OCI-LY3 (cell line): ENCODE data around the gene VPS72.
"Not testable (repeated sequence)": the region's sequence is repeated elsewhere in the genome, so short reads cannot be mapped to it uniquely, and the experiment has no call there.

Experiments
- H2AFZ ChIP-seq: fragments of 200-600, 300-600 bp; shearing (Covaris generic); 2 replicates; pipeline ENCODE4 v1.6.0; 2014; ENCODE audit warnings: antibody characterized with exemption, low read depth, low read length
- H3K27ac ChIP-seq: fragments of 200-600, 300-600 bp; sonication (generic); 2 replicates; pipeline ENCODE4 v1.5.1; 2014; ENCODE audit warnings: mild to moderate bottlenecking, low read length, moderate library complexity, mixed read lengths
- H3K27me3 ChIP-seq: fragments of 200-600, 300-600 bp; sonication (generic); 2 replicates; pipeline ENCODE4 v1.6.1; 2014; ENCODE audit warnings: low read depth, low read length, mixed read lengths
- H3K36me3 ChIP-seq: fragments of 200-600, 300-600 bp; sonication (generic); replicated peaks from 2 replicates; pipeline ENCODE3; 2014; ENCODE audit warnings: low read depth, low read length, mixed read lengths
- H3K4me1 ChIP-seq: fragments of 300-600, 200-600 bp; sonication (generic); 2 replicates; pipeline ENCODE4 v1.6.1; 2014; ENCODE audit warnings: low read length, mixed read lengths
- H3K4me2 ChIP-seq: fragments of 200-600, 300-600 bp; sonication (generic); 2 replicates; pipeline ENCODE4 v1.6.1; 2014; ENCODE audit warnings: low read length, mixed read lengths
- H3K4me3 ChIP-seq: fragments of 300-600, 200-600 bp; sonication (generic); 2 replicates; pipeline ENCODE4 v1.5.1; 2014; ENCODE audit warnings: antibody characterized with exemption, mild to moderate bottlenecking, low read length, moderate library complexity
- H3K79me2 ChIP-seq: fragments of 300-600, 200-600 bp; shearing (Covaris generic); 2 replicates; pipeline ENCODE4 v1.6.1; 2014; ENCODE audit warnings: mild to moderate bottlenecking, low read length, mixed read lengths
- H3K9ac ChIP-seq: fragments of 300-600, 200-600 bp; shearing (Covaris generic); 2 replicates; pipeline ENCODE4 v1.6.0; 2014; ENCODE audit warnings: mild to moderate bottlenecking, low read length, moderate library complexity
- H3K9me3 ChIP-seq: fragments of 200-600, 300-600 bp; shearing (Covaris generic); 2 replicates; pipeline ENCODE4 v1.6.1; 2014; ENCODE audit warnings: low read length, mixed read lengths; ENCODE audit not compliant: insufficient read depth
- H4K20me1 ChIP-seq: fragments of 200-600, 300-600 bp; sonication (generic); 2 replicates; pipeline ENCODE4 v1.6.1; 2016; ENCODE audit warnings: low read length, mixed read lengths; ENCODE audit not compliant: insufficient read depth
- EZH2phosphoT487 ChIP-seq: fragments of 200-600 bp; shearing (Covaris generic); IDR thresholded peaks from 2 replicates; pipeline ENCODE4 v1.6.1; 2018; ENCODE audit warnings: antibody characterized with exemption, mixed run types, low read depth
- TF ChIP-seq, protein P1 (sequence below): fragments of 200-600, 300-600 bp; sonication (generic); IDR thresholded peaks from 2 replicates; pipeline ENCODE4 v1.5.1; 2014; ENCODE audit warnings: antibody characterized with exemption, low read length, low read depth

VPS72 gene

GRCh38 chr1:151211972-151212705 lies 22.1 kb upstream of the VPS72 start:
- Histone ChIP-seq H3K36me3 (peaks cover 36% of the 10 kb centered on the region), H2AFZ (no peak overlapping the region), H3K4me2 (no peak overlapping the region), H3K79me2 (peaks cover 100% of the 10 kb centered on the region), H3K9ac (no peak overlapping the region), H3K27me3 (no peaks in the 10 kb centered on the region), H3K4me1 (peaks cover 16% of the 10 kb centered on the region), H3K27ac (peak overlapping the region; percentile 8; the same call in 1 of the 2 replicates), H3K9me3 (no peaks in the 10 kb centered on the region), H4K20me1 (peaks cover 46% of the 10 kb centered on the region), H3K4me3 (no peak overlapping the region)
- TF ChIP-seq, protein P1, sequence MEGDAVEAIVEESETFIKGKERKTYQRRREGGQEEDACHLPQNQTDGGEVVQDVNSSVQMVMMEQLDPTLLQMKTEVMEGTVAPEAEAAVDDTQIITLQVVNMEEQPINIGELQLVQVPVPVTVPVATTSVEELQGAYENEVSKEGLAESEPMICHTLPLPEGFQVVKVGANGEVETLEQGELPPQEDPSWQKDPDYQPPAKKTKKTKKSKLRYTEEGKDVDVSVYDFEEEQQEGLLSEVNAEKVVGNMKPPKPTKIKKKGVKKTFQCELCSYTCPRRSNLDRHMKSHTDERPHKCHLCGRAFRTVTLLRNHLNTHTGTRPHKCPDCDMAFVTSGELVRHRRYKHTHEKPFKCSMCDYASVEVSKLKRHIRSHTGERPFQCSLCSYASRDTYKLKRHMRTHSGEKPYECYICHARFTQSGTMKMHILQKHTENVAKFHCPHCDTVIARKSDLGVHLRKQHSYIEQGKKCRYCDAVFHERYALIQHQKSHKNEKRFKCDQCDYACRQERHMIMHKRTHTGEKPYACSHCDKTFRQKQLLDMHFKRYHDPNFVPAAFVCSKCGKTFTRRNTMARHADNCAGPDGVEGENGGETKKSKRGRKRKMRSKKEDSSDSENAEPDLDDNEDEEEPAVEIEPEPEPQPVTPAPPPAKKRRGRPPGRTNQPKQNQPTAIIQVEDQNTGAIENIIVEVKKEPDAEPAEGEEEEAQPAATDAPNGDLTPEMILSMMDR = no peak
- no peak for TF ChIP-seq EZH2phosphoT487

GRCh38 chr1:151210830-151211229 lies 20.8 kb upstream of the VPS72 start:
- Histone ChIP-seq H3K36me3 (peaks cover 39% of the 10 kb centered on the region), H2AFZ (no peak overlapping the region), H3K9me3 (no peaks in the 10 kb centered on the region), H4K20me1 (peaks cover 43% of the 10 kb centered on the region), H3K27me3 (no peaks in the 10 kb centered on the region), H3K79me2 (peaks cover 100% of the 10 kb centered on the region), H3K9ac (no peak overlapping the region), H3K4me2 (no peak overlapping the region), H3K4me1 (peaks cover 16% of the 10 kb centered on the region), H3K27ac (no peak overlapping the region), H3K4me3 (no peak overlapping the region)
- TF ChIP-seq, protein P1 = no peak
- no peak for TF ChIP-seq EZH2phosphoT487

GRCh38 chr1:151205381-151205965 lies 15.5 kb upstream of the VPS72 start:
- H3K9me3 ChIP-seq, H3K27ac ChIP-seq, H3K4me2 ChIP-seq, H2AFZ ChIP-seq, H3K4me3 ChIP-seq, H3K27me3 ChIP-seq, H3K9ac ChIP-seq: not testable (repeated sequence)
- peaks cover 46% of the 10 kb centered on the region for H4K20me1 ChIP-seq
- H3K36me3 ChIP-seq = peaks cover 50% of the 10 kb centered on the region
- H3K4me1 ChIP-seq = peaks cover 16% of the 10 kb centered on the region
- H3K79me2 ChIP-seq = peaks cover 100% of the 10 kb centered on the region

GRCh38 chr1:151199873-151200581 lies 10.0 kb upstream of the VPS72 start:
- Histone ChIP-seq H3K9ac (peak overlapping the region; percentile 97), H3K27me3 (0 out of 2 replicates have a peak, but pooled peaks cover 2% of the 10 kb centered on the region), H2AFZ (no peak overlapping the region), H3K27ac (peak overlapping the region; percentile 86), H3K9me3 (no peaks in the 10 kb centered on the region), H3K4me3 (peak overlapping the region; percentile 97), H3K36me3 (peaks cover 30% of the 10 kb centered on the region), H4K20me1 (peaks cover 41% of the 10 kb centered on the region), H3K4me1 (peaks cover 33% of the 10 kb centered on the region), H3K4me2 (peak overlapping the region; percentile 100), H3K79me2 (peaks cover 68% of the 10 kb centered on the region)
- TF ChIP-seq, protein P1 = no peak
- TF ChIP-seq EZH2phosphoT487 = no peak
